ENCODE data around the gene PPP1CB.

The PPP1CB gene

GRCh38 chr2:28745225-28745624, 6.4 kb upstream of the PPP1CB start:
- no peak overlapping the region for H3K4me3 ChIP-seq (replicated peaks; ENCODE audit: low read depth, low read length)
- H3K36me3 ChIP-seq (ENCODE audit: control insufficient read depth, insufficient read depth, low read length), result no peaks in the 10 kb centered on the region
- H3K27me3 ChIP-seq (replicated peaks; ENCODE audit: control insufficient read depth, insufficient read depth, low read length), result no peaks in the 10 kb centered on the region
- DNase-seq (ENCODE audit: extremely low read depth, insufficient read length), result no peak
- TF ChIP-seq CTCF (IDR thresholded peaks at IDR 0.05; ENCODE audit: insufficient read depth, low read length, poor library complexity, severe bottlenecking), result no peak

GRCh38 chr2:28745876-28746275, 5.8 kb upstream of the PPP1CB start:
- Histone ChIP-seq H3K27me3 (replicated peaks; ENCODE audit: control insufficient read depth, insufficient read depth, low read length) (no peaks in the 10 kb centered on the region), H3K36me3 (ENCODE audit: control insufficient read depth, insufficient read depth, low read length) (no peaks in the 10 kb centered on the region), H3K4me3 (replicated peaks; ENCODE audit: low read depth, low read length) (no peak overlapping the region)
- no peak for TF ChIP-seq CTCF (IDR thresholded peaks at IDR 0.05; ENCODE audit: insufficient read depth, low read length, poor library complexity, severe bottlenecking)
- no peak for DNase-seq (ENCODE audit: extremely low read depth, insufficient read length)

DNA sequence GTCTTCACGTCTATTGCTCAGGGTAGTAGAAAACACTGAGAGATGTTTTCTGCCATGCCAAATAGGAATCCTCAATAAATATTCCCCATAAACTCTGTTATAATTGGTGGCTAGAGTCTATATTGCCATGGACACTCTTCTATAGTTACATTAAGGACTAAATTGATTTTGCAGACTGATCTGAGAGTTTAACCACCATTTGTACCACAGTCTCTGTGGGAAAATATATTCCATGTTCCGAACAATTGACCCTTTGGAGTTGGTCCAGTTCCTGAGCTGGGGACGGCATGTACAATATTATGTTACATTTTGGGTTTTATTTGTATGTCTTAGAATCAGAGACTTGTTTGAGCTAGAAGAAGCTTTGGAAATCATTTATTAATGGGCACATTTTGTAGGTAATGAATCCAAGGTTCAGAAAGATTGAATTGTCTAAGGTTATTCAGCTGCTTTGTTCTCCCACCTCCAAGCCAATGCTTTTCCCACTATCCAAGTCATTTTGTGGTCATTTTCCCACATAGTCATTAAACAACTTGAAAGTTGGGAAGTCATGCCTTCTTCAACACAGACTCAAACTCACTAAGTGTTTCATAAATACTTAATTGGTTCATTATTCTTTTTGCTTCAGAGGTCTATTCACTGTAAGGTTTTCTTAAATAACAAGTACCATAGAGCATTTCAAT, 5.1 kb upstream of the PPP1CB start:
- TF ChIP-seq CTCF (IDR thresholded peaks at IDR 0.05; ENCODE audit: insufficient read depth, low read length, poor library complexity, severe bottlenecking), result no peak
- Histone ChIP-seq H3K27me3 (replicated peaks; ENCODE audit: control insufficient read depth, insufficient read depth, low read length) (no peaks in the 10 kb centered on the region), H3K36me3 (ENCODE audit: control insufficient read depth, insufficient read depth, low read length) (no peaks in the 10 kb centered on the region), H3K4me3 (replicated peaks; ENCODE audit: low read depth, low read length) (no peak overlapping the region)
- DNase-seq (ENCODE audit: extremely low read depth, insufficient read length), result no peak

GRCh38 chr2:28747714-28748113, 3.9 kb upstream of the PPP1CB start:
- Histone ChIP-seq H3K27me3 (replicated peaks; ENCODE audit: control insufficient read depth, insufficient read depth, low read length) (no peaks in the 10 kb centered on the region), H3K4me3 (replicated peaks; ENCODE audit: low read depth, low read length) (no peak overlapping the region), H3K36me3 (ENCODE audit: control insufficient read depth, insufficient read depth, low read length) (no peaks in the 10 kb centered on the region)
- DNase-seq (ENCODE audit: extremely low read depth, insufficient read length), result no peak
- no peak for TF ChIP-seq CTCF (IDR thresholded peaks at IDR 0.05; ENCODE audit: insufficient read depth, low read length, poor library complexity, severe bottlenecking)

DNA sequence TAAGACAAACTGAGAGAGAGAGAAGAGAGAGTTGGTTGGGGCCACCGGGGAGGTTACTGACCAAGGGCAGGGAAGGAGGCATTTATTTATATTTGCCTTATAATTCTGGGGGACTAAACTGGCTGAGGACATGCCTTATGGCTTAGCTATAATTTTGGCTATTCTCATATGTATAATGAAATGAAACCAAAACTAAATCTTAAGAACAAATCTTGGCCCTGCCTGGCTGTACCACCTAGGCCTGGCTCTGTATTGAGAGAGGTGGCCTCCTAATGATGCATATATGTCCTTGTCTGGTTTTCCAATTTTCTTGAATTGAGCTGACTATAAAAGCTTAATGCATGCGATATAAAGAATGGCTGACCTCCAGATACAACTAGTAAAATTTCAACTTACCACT, 3.5 kb upstream of the PPP1CB start:
- TF ChIP-seq CTCF (IDR thresholded peaks at IDR 0.05; ENCODE audit: insufficient read depth, low read length, poor library complexity, severe bottlenecking), result no peak
- H3K36me3 ChIP-seq (ENCODE audit: control insufficient read depth, insufficient read depth, low read length), result no peaks in the 10 kb centered on the region
- no peak for DNase-seq (ENCODE audit: extremely low read depth, insufficient read length)
- no peak overlapping the region for H3K4me3 ChIP-seq (replicated peaks; ENCODE audit: low read depth, low read length)
- no peaks in the 10 kb centered on the region for H3K27me3 ChIP-seq (replicated peaks; ENCODE audit: control insufficient read depth, insufficient read depth, low read length)

GRCh38 chr2:28748941-28749340, 2.7 kb upstream of the PPP1CB start:
- no peak for DNase-seq (ENCODE audit: extremely low read depth, insufficient read length)
- no peaks in the 10 kb centered on the region for H3K36me3 ChIP-seq (ENCODE audit: control insufficient read depth, insufficient read depth, low read length)
- TF ChIP-seq CTCF (IDR thresholded peaks at IDR 0.05; ENCODE audit: insufficient read depth, low read length, poor library complexity, severe bottlenecking), result no peak
- H3K4me3 ChIP-seq (replicated peaks; ENCODE audit: low read depth, low read length), result no peak overlapping the region
- H3K27me3 ChIP-seq (replicated peaks; ENCODE audit: control insufficient read depth, insufficient read depth, low read length), result no peaks in the 10 kb centered on the region
